SU-DHL-6 (cell line): ENCODE results near the gene INVS.

Source experiments
- CTCF ChIP-seq: fragments of 200-600 bp; sonication (generic); IDR thresholded peaks from one replicate; pipeline ENCODE4 v1.5.1; 2017; ENCODE audit warnings: antibody characterized with exemption, mild to moderate bottlenecking, low read length, moderate library complexity; ENCODE audit not compliant: insufficient read depth, poor library complexity, severe bottlenecking
- EZH2phosphoT487 ChIP-seq: fragments of 200-600 bp; sonication (generic), shearing (Covaris generic); conservative IDR thresholded peaks from 2 replicates; pipeline ENCODE4 v1.6.1; 2018; ENCODE audit warnings: mild to moderate bottlenecking, antibody characterized with exemption, low read length, moderate library complexity, mixed read lengths

GRCh38 chr9:100090880-100091279 lies 8.2 kb upstream of the INVS start:
- TF ChIP-seq CTCF (no peak), EZH2phosphoT487 (no peak)
